Measurements from ENCODE around the gene NRIP1.
A peak's percentile ranks its signal among the peaks of the same experiment; 100 is the strongest.

The NRIP1 gene

DNA sequence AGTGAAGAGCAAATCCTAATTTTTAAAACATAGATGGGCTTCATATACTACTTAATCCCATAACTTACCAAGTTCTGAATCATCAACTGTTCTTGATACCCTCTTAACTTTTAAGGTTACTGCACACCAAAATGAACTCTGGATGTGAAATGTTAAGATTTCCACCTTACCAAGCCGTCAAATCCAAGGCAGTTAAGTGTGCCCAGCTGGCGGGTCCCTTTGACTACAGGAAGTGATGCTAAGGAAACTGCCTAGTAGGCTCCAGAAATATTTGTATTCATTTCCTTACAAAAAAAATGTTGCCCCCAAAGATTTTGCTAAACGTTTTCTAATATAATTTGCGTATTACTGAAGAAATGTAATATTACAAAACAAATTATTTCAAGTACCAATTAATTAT is 10.7 kb downstream of the NRIP1 start:
- no peaks in the 10 kb centered on the region for H3K36me3 ChIP-seq (ENCODE audit: insufficient read depth, low read depth, low read length)
- H3K9ac ChIP-seq (ENCODE audit: low read depth, low read length): no peak overlapping the region
- H3K4me3 ChIP-seq (ENCODE audit: low read length): no peak overlapping the region
- peaks cover 56% of the 10 kb centered on the region for H3K4me1 ChIP-seq (ENCODE audit: insufficient read depth, low read length)
- H3K9me3 ChIP-seq (ENCODE audit: insufficient read depth, low read depth, low read length): no peaks in the 10 kb centered on the region
- H3K27me3 ChIP-seq (ENCODE audit: insufficient read depth, low read length): no peaks in the 10 kb centered on the region
- no peak overlapping the region for H3K27ac ChIP-seq (ENCODE audit: low read length)

DNA sequence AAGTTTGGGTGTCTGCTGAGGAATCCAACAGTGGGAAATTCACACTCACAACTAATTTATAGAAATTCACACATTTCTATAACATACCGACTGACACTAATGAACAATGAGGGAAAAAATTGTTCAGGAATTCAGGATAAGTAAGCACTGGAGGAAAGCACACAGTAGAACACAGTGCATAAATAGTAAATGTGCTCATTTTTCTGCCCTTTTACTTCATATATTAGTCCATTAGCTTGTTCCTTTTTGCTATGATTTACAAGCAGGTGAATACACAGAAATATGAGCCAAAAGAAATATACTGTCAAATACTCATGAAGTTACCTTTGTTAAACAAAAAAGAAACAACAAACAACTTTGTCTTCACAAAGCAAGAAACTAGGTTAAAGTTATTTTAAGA is 11.3 kb downstream of the NRIP1 start:
- no peaks in the 10 kb centered on the region for H3K9me3 ChIP-seq (ENCODE audit: insufficient read depth, low read depth, low read length)
- peaks cover 52% of the 10 kb centered on the region for H3K4me1 ChIP-seq (ENCODE audit: insufficient read depth, low read length)
- H3K4me3 ChIP-seq (ENCODE audit: low read length): no peak overlapping the region
- H3K27me3 ChIP-seq (ENCODE audit: insufficient read depth, low read length): no peaks in the 10 kb centered on the region
- no peak overlapping the region for H3K9ac ChIP-seq (ENCODE audit: low read depth, low read length)
- no peak overlapping the region for H3K27ac ChIP-seq (ENCODE audit: low read length)
- H3K36me3 ChIP-seq (ENCODE audit: insufficient read depth, low read depth, low read length): no peaks in the 10 kb centered on the region

DNA sequence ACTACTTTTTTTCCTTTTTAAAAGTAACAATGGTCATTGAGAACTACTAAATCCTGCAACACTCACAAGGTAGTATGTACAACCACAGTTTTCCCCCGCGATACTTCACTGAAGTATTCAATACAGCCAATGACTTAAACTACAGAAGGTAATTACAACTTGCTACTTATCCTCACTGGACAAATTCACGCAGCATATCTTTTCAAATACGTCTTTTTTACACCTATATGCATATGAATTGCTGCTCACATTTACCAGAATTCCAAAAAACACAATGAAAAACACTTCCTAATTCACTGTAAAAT is 12.4 kb downstream of the NRIP1 start:
- H3K27me3 ChIP-seq (ENCODE audit: insufficient read depth, low read length): no peaks in the 10 kb centered on the region
- H3K27ac ChIP-seq (ENCODE audit: low read length): no peak overlapping the region
- H3K4me1 ChIP-seq (ENCODE audit: insufficient read depth, low read length): peaks cover 44% of the 10 kb centered on the region
- no peaks in the 10 kb centered on the region for H3K36me3 ChIP-seq (ENCODE audit: insufficient read depth, low read depth, low read length)
- H3K9me3 ChIP-seq (ENCODE audit: insufficient read depth, low read depth, low read length): no peaks in the 10 kb centered on the region
- no peak overlapping the region for H3K9ac ChIP-seq (ENCODE audit: low read depth, low read length)
- no peak overlapping the region for H3K4me3 ChIP-seq (ENCODE audit: low read length)

DNA sequence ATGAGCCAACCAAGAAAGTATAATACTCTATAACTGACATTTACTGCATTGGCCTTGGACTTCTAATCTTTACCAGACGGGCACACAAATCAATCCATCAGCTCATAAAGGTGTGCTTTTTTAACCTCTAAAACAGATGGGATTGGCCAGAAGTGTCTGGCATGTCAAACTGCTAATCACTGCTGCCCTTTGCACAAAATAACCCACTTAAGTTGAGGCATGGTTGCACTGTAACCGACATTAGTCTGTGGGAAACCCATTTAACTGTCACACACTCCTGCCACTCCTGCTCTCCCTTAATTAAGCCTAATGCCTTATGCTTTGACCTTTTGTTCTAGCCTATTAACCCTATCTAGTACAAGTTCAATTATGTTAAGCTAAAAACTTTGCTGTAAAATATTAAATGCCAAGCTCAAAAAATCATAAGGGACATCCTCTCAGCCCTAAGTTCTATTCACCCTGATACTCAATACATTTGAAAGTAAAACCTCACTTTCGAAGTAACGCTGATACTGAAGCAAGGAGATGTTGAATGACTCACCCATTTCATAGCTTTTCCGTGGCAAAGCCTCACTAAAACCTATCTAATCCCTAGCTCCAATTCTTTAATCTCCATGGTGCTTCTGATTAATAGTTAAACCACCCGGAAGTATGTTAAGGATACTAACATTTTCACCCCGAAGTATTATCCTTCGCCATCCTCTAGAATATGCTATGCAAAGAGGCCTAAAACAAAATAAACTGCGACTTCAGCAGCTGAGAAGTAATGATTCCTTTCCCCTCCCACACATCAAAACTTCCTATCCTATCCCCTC is 12.9 kb downstream of the NRIP1 start:
- Histone ChIP-seq H3K9me3 (ENCODE audit: insufficient read depth, low read depth, low read length) (no peaks in the 10 kb centered on the region), H3K4me3 (ENCODE audit: low read length) (0 out of 2 replicates have a peak overlapping the region, but pooled peaks have one; percentile 4), H3K4me1 (ENCODE audit: insufficient read depth, low read length) (peaks cover 38% of the 10 kb centered on the region), H3K27me3 (ENCODE audit: insufficient read depth, low read length) (no peaks in the 10 kb centered on the region), H3K36me3 (ENCODE audit: insufficient read depth, low read depth, low read length) (no peaks in the 10 kb centered on the region), H3K9ac (ENCODE audit: low read depth, low read length) (no peak overlapping the region; the same call in 1 of the 2 replicates), H3K27ac (ENCODE audit: low read length) (no peak overlapping the region)

DNA sequence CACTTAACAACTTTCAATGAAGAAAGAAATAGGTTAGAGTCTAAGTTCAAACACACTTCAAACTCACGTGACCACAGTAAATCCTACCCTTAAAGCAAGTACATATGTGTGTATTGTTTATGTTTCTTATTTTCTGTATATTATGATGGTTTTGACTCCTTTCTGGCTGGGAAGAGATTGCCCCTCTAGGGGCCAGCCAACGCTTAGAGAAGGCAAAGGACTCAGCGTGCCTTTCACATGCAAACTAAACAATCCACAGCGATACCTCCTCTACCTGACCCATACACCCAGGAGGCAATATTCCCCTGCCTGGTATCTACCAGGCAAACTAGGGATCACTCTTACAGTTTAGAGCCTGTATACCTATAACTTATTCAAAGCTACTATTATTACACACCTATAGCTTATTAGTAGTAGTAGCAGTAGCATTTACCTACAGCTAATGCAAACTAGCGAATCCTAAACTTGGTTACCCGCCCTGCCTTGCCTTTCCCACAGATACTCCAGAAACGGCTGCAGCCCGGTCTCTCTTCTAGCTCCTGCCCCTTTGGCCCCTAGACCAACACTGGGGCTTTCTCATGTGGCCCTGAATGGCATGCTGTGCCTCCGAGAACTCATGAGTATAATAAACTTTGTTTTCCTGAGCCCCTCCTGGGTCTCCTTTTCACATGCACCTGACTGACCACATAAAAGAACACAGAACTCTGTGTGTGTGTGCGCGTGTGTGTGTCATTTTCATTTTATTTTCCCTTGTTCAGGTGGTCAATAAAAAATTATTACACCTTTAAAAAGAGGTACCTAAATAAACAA is 14.0 kb downstream of the NRIP1 start:
- peak overlapping the region; percentile 53 for H3K4me3 ChIP-seq (ENCODE audit: low read length)
- no peak overlapping the region for H3K27ac ChIP-seq (ENCODE audit: low read length)

DNA sequence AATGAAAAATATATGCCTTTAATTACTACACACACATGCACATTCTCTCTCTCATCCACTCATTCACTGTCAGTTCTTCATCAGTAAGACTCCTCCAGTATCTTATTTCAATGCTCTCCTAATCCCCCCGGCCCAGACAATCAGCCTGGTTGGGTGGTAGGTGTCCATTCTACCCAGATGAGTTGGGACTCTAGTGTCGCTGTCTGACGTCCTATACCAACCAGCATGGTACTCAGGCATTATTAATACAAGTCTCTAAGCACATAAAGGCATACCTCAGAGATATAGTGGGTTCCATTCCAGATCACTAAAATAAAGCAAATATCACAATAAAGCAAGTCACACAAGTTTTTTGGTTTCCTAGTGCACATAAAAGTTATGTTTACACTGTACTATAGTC is 19.8 kb downstream of the NRIP1 start:
- Histone ChIP-seq H3K4me1 (ENCODE audit: insufficient read depth, low read length) (peaks cover 3% of the 10 kb centered on the region), H3K27me3 (ENCODE audit: insufficient read depth, low read length) (no peaks in the 10 kb centered on the region), H3K27ac (ENCODE audit: low read length) (no peak overlapping the region), H3K9me3 (ENCODE audit: insufficient read depth, low read depth, low read length) (no peaks in the 10 kb centered on the region), H3K36me3 (ENCODE audit: insufficient read depth, low read depth, low read length) (0 out of 2 replicates have a peak, but pooled peaks cover 5% of the 10 kb centered on the region), H3K4me3 (ENCODE audit: low read length) (no peak overlapping the region), H3K9ac (ENCODE audit: low read depth, low read length) (no peak overlapping the region)

More for the DNA sequence above, 14.0 kb downstream of the NRIP1 start:
- Histone ChIP-seq H3K4me1 (ENCODE audit: insufficient read depth, low read length) (peaks cover 35% of the 10 kb centered on the region), H3K9me3 (ENCODE audit: insufficient read depth, low read depth, low read length) (no peaks in the 10 kb centered on the region), H3K9ac (ENCODE audit: low read depth, low read length) (no peak overlapping the region; the same call in 1 of the 2 replicates), H3K27me3 (ENCODE audit: insufficient read depth, low read length) (no peaks in the 10 kb centered on the region), H3K36me3 (ENCODE audit: insufficient read depth, low read depth, low read length) (no peaks in the 10 kb centered on the region)

DNA sequence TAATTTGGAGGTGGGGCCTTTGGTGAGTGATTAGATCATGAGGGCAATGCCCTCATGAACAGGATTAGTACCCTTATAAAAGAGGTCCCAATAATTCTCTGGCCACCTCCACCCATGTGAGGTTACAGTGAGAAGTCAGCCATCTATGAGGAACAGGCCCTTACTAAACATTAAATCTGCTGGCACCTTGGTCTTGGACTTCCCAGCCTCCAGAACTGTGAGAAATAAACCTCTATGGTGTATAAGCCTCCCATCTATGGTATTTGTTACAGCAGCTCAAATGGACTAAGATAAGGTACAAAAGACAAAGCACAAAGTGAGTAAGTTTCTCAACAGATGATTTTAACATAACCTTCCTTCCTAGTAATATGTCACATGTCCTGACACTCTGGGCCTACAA is 22.3 kb downstream of the NRIP1 start:
- H3K36me3 ChIP-seq (ENCODE audit: insufficient read depth, low read depth, low read length): 0 out of 2 replicates have a peak, but pooled peaks cover 5% of the 10 kb centered on the region
- no peak overlapping the region for H3K9ac ChIP-seq (ENCODE audit: low read depth, low read length)
- no peak overlapping the region for H3K27ac ChIP-seq (ENCODE audit: low read length)
- H3K4me1 ChIP-seq (ENCODE audit: insufficient read depth, low read length): no peaks in the 10 kb centered on the region
- no peaks in the 10 kb centered on the region for H3K27me3 ChIP-seq (ENCODE audit: insufficient read depth, low read length)
- no peak overlapping the region for H3K4me3 ChIP-seq (ENCODE audit: low read length)
- H3K9me3 ChIP-seq (ENCODE audit: insufficient read depth, low read depth, low read length): no peaks in the 10 kb centered on the region

DNA sequence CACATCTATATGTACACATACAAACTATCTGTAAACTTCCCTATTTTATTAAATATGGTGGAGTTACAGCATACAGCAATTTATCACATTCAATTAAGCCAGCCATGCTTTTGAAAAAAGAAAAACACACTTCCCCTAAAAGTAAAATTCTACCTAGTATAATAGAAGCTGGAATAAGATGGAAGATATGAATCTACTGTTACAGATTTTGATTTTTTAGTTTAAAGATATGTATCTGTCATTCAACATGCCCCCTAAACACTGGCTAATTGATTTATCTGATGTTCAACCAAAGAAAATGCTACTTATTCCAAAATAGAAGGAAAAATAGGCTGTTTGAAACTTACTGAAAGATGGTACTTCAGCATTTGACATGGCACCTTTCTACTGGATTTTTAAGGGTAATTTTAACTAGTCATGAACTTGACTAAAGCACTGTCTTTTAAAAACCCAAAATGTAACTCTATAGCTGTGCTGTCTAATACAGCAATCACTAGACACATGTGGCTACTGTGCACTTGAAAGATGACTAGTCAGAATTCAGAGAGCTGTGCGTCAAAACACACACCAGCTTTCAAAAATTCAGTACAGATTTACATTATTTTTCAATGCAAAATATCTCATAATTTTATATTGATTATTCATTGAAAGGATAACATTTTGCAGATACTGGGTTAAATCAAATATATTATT is 25.0 kb downstream of the NRIP1 start:
- Histone ChIP-seq H3K27ac (ENCODE audit: low read length) (no peak overlapping the region), H3K4me1 (ENCODE audit: insufficient read depth, low read length) (no peaks in the 10 kb centered on the region), H3K36me3 (ENCODE audit: insufficient read depth, low read depth, low read length) (0 out of 2 replicates have a peak, but pooled peaks cover 5% of the 10 kb centered on the region)

DNA sequence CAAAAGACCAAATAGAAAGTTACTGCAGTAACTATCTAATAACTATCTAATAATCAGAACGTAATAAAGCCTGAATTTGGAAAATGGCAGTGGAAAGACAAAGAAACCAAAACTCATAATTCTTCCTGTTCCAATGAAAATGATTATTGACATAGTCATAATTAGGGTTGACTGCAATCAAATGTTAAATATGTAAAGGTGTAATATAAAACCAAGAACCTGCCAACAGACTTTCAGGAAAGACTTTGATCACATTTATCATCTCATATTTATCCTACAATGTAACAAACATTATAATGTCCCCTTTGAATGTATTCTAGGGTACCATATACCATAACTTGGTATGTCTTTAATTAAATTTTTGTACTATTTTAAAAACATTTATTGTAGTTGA is 26.9 kb downstream of the NRIP1 start:
- no peak overlapping the region for H3K4me3 ChIP-seq (ENCODE audit: low read length)
- no peak overlapping the region for H3K9ac ChIP-seq (ENCODE audit: low read depth, low read length)
- H3K36me3 ChIP-seq (ENCODE audit: insufficient read depth, low read depth, low read length): 0 out of 2 replicates have a peak, but pooled peaks cover 5% of the 10 kb centered on the region
- H3K4me1 ChIP-seq (ENCODE audit: insufficient read depth, low read length): peaks cover 3% of the 10 kb centered on the region; the same call in 1 of the 2 replicates
- H3K27ac ChIP-seq (ENCODE audit: low read length): no peak overlapping the region
- H3K27me3 ChIP-seq (ENCODE audit: insufficient read depth, low read length): no peaks in the 10 kb centered on the region
- H3K9me3 ChIP-seq (ENCODE audit: insufficient read depth, low read depth, low read length): no peaks in the 10 kb centered on the region

More for the DNA sequence above, 25.0 kb downstream of the NRIP1 start:
- H3K9me3 ChIP-seq (ENCODE audit: insufficient read depth, low read depth, low read length): no peaks in the 10 kb centered on the region
- no peaks in the 10 kb centered on the region for H3K27me3 ChIP-seq (ENCODE audit: insufficient read depth, low read length)
- no peak overlapping the region for H3K4me3 ChIP-seq (ENCODE audit: low read length)
- no peak overlapping the region for H3K9ac ChIP-seq (ENCODE audit: low read depth, low read length)

DNA sequence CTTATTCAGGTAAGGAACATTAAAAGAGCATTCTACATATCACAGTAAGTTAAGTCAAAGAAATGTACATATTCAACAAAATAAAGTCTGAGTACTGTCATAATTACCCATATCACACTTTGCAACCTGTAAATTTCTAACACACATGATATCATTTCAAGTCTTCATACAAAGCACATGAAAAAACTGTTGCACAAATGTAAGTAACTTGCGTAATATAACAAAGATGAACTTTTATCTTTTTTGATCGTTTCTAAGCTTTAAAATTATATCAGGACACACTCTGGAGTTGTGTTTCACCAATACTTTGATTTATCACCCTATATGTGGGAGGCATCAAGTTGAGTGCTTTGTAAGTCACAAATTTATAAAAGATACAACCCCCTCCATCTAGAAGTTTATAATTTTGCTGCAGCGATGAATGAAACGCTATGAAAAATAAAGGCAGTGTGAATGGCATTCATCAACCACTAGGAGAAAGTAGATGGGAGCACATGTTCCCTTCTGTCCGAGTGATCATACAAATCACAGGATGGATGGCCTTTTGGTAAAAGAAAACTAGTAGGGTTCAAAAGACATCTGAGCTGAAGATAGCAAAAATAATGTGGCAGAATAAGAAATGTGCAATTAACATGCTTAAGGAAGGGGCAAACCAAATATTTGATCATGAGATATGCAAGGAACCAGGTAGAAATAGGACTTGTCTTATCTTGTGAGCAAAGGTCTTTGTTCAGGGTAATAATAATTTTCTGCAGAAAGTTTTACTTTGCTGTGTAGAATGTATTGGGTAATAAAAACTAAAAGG is 27.5 kb downstream of the NRIP1 start:
- no peak overlapping the region for H3K4me3 ChIP-seq (ENCODE audit: low read length)
- no peak overlapping the region for H3K9ac ChIP-seq (ENCODE audit: low read depth, low read length)
- no peaks in the 10 kb centered on the region for H3K36me3 ChIP-seq (ENCODE audit: insufficient read depth, low read depth, low read length)
- no peaks in the 10 kb centered on the region for H3K27me3 ChIP-seq (ENCODE audit: insufficient read depth, low read length)
- no peak overlapping the region for H3K27ac ChIP-seq (ENCODE audit: low read length)
- no peaks in the 10 kb centered on the region for H3K9me3 ChIP-seq (ENCODE audit: insufficient read depth, low read depth, low read length)
- peaks cover 3% of the 10 kb centered on the region; the same call in 1 of the 2 replicates for H3K4me1 ChIP-seq (ENCODE audit: insufficient read depth, low read length)

DNA sequence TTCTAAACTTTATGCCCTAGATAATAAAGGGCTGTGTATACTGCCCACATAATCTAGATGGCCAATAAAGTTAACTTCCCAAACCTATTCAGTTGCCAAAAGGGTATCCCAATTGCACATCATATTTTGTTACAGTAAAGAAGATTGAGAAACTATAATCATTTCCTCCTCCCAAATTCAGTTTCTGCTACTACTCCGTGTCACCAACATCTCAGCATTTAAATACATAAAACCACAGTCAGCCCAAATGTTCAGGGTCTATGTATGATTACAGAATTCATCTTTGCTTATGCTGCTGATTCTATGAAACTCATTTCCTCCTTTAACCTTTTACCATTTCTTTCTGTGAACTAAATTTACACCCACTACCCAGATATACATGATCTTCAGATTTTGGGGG is 28.6 kb downstream of the NRIP1 start:
- H3K4me1 ChIP-seq (ENCODE audit: insufficient read depth, low read length): peaks cover 3% of the 10 kb centered on the region; the same call in 1 of the 2 replicates
- H3K9me3 ChIP-seq (ENCODE audit: insufficient read depth, low read depth, low read length): no peaks in the 10 kb centered on the region
- H3K27ac ChIP-seq (ENCODE audit: low read length): no peak overlapping the region
- no peaks in the 10 kb centered on the region for H3K36me3 ChIP-seq (ENCODE audit: insufficient read depth, low read depth, low read length)
- no peak overlapping the region for H3K9ac ChIP-seq (ENCODE audit: low read depth, low read length)
- H3K4me3 ChIP-seq (ENCODE audit: low read length): no peak overlapping the region
- H3K27me3 ChIP-seq (ENCODE audit: insufficient read depth, low read length): no peaks in the 10 kb centered on the region
